Astrocyte (in vitro differentiated cells and primary cell): ENCODE results near the gene DISP3. TPM values are rescaled to one million over a fixed set of nuclear protein-coding genes. Genes with fewer than 3 reads are reported as not detected.

ENCODE experiments used
- DNase-seq: peaks from one replicate; pipeline ENCODE4 v3.0.0-alpha.2; 2010; ENCODE audit warnings: low read depth
- FAIRE-seq: peaks from 2 replicates; lab custom pipeline; 2011; peaks lifted over from hg19 to GRCh38; lab: Jason Lieb, UNC
- H2AFZ ChIP-seq: 2 replicates; pipeline ENCODE4 v1.6.0; 2012; ENCODE audit warnings: low read depth, low read length, inconsistent platforms
- H3K27ac ChIP-seq: 2 replicates; pipeline ENCODE4 v1.5.1; 2011; ENCODE audit warnings: low read depth, low read length, inconsistent platforms
- H3K27me3 ChIP-seq: 2 replicates; pipeline ENCODE4 v1.6.0; 2011; ENCODE audit warnings: low read length, inconsistent platforms; ENCODE audit not compliant: insufficient read depth
- H3K36me3 ChIP-seq: 2 replicates; pipeline ENCODE4 v1.5.1; 2011; ENCODE audit warnings: low read length, inconsistent platforms; ENCODE audit not compliant: insufficient read depth
- H3K4me1 ChIP-seq: 2 replicates; pipeline ENCODE4 v1.5.1; 2011; ENCODE audit warnings: low read length, inconsistent platforms; ENCODE audit not compliant: insufficient read depth
- H3K4me2 ChIP-seq: 2 replicates; pipeline ENCODE4 v1.6.0; 2012; ENCODE audit warnings: low read length, inconsistent platforms
- H3K4me3 ChIP-seq: 2 replicates; pipeline ENCODE4 v1.5.1; 2011; ENCODE audit warnings: low read depth, mild to moderate bottlenecking, low read length, inconsistent platforms; ENCODE audit not compliant: insufficient read depth
- H3K79me2 ChIP-seq: 2 replicates; pipeline ENCODE4 v1.6.0; 2012; ENCODE audit warnings: mild to moderate bottlenecking, low read length, inconsistent platforms; ENCODE audit not compliant: insufficient read depth
- H3K9ac ChIP-seq: 2 replicates; pipeline ENCODE4 v1.6.0; 2012; ENCODE audit warnings: mild to moderate bottlenecking, low read length, inconsistent platforms
- H3K9me3 ChIP-seq: 2 replicates; pipeline ENCODE4 v1.5.1; 2012; ENCODE audit warnings: low read depth, mild to moderate bottlenecking, low read length, inconsistent platforms; ENCODE audit not compliant: insufficient read depth
- H4K20me1 ChIP-seq: 2 replicates; pipeline ENCODE4 v1.6.0; 2012; ENCODE audit warnings: low read length, inconsistent platforms; ENCODE audit not compliant: insufficient read depth
- H3K27ac Mint-ChIP-seq: one replicate; pipeline ENCODE4 v1.8.0; 2021; ENCODE audit warnings: mild to moderate bottlenecking, mixed read lengths; ENCODE audit not compliant: unreplicated experiment
- H3K27me3 Mint-ChIP-seq: one replicate; pipeline ENCODE4 v1.8.0; 2021; ENCODE audit warnings: low read depth, mixed read lengths; ENCODE audit not compliant: unreplicated experiment
- H3K36me3 Mint-ChIP-seq: one replicate; pipeline ENCODE4 v1.8.0; 2021; ENCODE audit warnings: low read depth, mixed read lengths; ENCODE audit not compliant: unreplicated experiment
- H3K4me1 Mint-ChIP-seq: one replicate; pipeline ENCODE4 v1.8.0; 2021; ENCODE audit warnings: low read depth, mixed read lengths; ENCODE audit not compliant: unreplicated experiment
- H3K4me3 Mint-ChIP-seq: one replicate; pipeline ENCODE4 v1.8.0; 2021; ENCODE audit warnings: mild to moderate bottlenecking, moderate library complexity, mixed read lengths; ENCODE audit not compliant: unreplicated experiment
- H3K9me3 Mint-ChIP-seq: one replicate; pipeline ENCODE4 v1.8.0; 2021; ENCODE audit warnings: mild to moderate bottlenecking, mixed read lengths; ENCODE audit not compliant: unreplicated experiment
- CTCF ChIP-seq: IDR thresholded peaks from 2 replicates; pipeline ENCODE4 v1.5.1; 2011; ENCODE audit warnings: low read depth, mild to moderate bottlenecking, inconsistent platforms, low read length, moderate library complexity; ENCODE audit not compliant: insufficient read depth
- EZH2 ChIP-seq: IDR thresholded peaks from 2 replicates; pipeline ENCODE4 v1.6.1; 2012; ENCODE audit warnings: mild to moderate bottlenecking, low read length, inconsistent platforms; ENCODE audit not compliant: insufficient read depth
- total RNA-seq: library from RNA; stranded (reverse); gene quantifications from 2 replicates; pipeline ENCODE4 v1.2.1, GENCODE V29; 2021

Gene DISP3
- total RNA-seq, 1 donor from 2014 or later, result 0.32 TPM

- Histone ChIP-seq H3K4me1 (no peaks in the 10 kb centered on the region), H3K4me2 (no peak overlapping the region), H3K4me3 (no peak overlapping the region), H3K79me2 (no peaks in the 10 kb centered on the region), H3K27ac (no peak overlapping the region), H4K20me1 (no peaks in the 10 kb centered on the region), H3K27me3 (no peaks in the 10 kb centered on the region), H3K9me3 (no peaks in the 10 kb centered on the region), H3K36me3 (no peaks in the 10 kb centered on the region), H3K9ac (no peak overlapping the region), H2AFZ (no peak overlapping the region)
- Mint-ChIP-seq H3K4me3 (no peak overlapping the region), H3K4me1 (no peaks in the 10 kb centered on the region), H3K27me3 (peaks cover 44% of the 10 kb centered on the region), H3K9me3 (no peaks in the 10 kb centered on the region), H3K36me3 (no peaks in the 10 kb centered on the region), H3K27ac (no peak overlapping the region)
- FAIRE-seq, result no peak
- TF ChIP-seq EZH2 (no peak), CTCF (no peak)
- no peak for DNase-seq
Observed at GRCh38 chr1:11531314-11531870, 52.4 kb downstream of the DISP3 start.

GRCh38 chr1:11531943-11532342 is 53.0 kb downstream of the DISP3 start:
- DNase-seq (no peak), FAIRE-seq (no peak)
- no peak overlapping the region for H2AFZ ChIP-seq
- no peak overlapping the region for H3K27ac Mint-ChIP-seq
- H4K20me1 ChIP-seq, result no peaks in the 10 kb centered on the region
- no peak for TF ChIP-seq EZH2
- TF ChIP-seq CTCF, result no peak
- H3K4me3 ChIP-seq, result no peak overlapping the region
- H3K4me1 Mint-ChIP-seq, result no peaks in the 10 kb centered on the region
- H3K4me2 ChIP-seq, result no peak overlapping the region
- H3K9ac ChIP-seq, result no peak overlapping the region
- no peaks in the 10 kb centered on the region for H3K36me3 Mint-ChIP-seq
- no peaks in the 10 kb centered on the region for H3K9me3 ChIP-seq
- H3K27ac ChIP-seq, result no peak overlapping the region
- H3K27me3 ChIP-seq, result no peaks in the 10 kb centered on the region
- no peaks in the 10 kb centered on the region for H3K36me3 ChIP-seq
- no peaks in the 10 kb centered on the region for H3K79me2 ChIP-seq
- H3K4me1 ChIP-seq, result no peaks in the 10 kb centered on the region
- no peaks in the 10 kb centered on the region for H3K9me3 Mint-ChIP-seq
- H3K4me3 Mint-ChIP-seq, result no peak overlapping the region
- peaks cover 42% of the 10 kb centered on the region for H3K27me3 Mint-ChIP-seq
